Liver (tissue), 9 donors: Measurements from ENCODE around the gene COL27A1. TPM values are rescaled to one million over a fixed set of nuclear protein-coding genes. Genes with fewer than 3 reads are reported as not detected.

Source experiments
- DNase-seq: peaks from one replicate; pipeline ENCODE4 v3.0.0-alpha.2; 2017; ENCODE audit warnings: low spot score
- H3K27ac ChIP-seq, 2 donors: one replicate each; pipeline ENCODE4 v1.7.0; 2013; ENCODE audit warnings: inconsistent platforms in 2 of 2, low read length in 2 of 2, control low read depth in 1 of 2, low read depth in 1 of 2, mild to moderate bottlenecking in 1 of 2
- H3K27me3 ChIP-seq, 4 donors: one replicate each; pipeline versions ENCODE4 v1.6.1 to v1.7.0; 2013; ENCODE audit warnings: low read length in 3 of 4, inconsistent platforms in 1 of 4, mild to moderate bottlenecking in 1 of 4, moderate library complexity in 1 of 4; ENCODE audit not compliant: control insufficient read depth in 4 of 4, insufficient read depth in 4 of 4
- H3K36me3 ChIP-seq, 4 donors: one replicate each; pipeline versions ENCODE4 v1.6.1 to v1.7.0; 2013; ENCODE audit warnings: low read length in 3 of 4, mild to moderate bottlenecking in 3 of 4, low read depth in 1 of 4, moderate library complexity in 1 of 4; ENCODE audit not compliant: control insufficient read depth in 4 of 4, insufficient read depth in 3 of 4
- H3K4me1 ChIP-seq, 4 donors: one replicate each; pipeline versions ENCODE4 v1.6.1 to v1.7.0; 2013; ENCODE audit warnings: low read length in 3 of 4, mild to moderate bottlenecking in 3 of 4, moderate library complexity in 1 of 4; ENCODE audit not compliant: control insufficient read depth in 4 of 4, insufficient read depth in 4 of 4
- H3K4me3 ChIP-seq, 3 donors: one replicate each; pipeline versions ENCODE4 v1.6.1 to v1.7.0; 2013; ENCODE audit warnings: low read length in 3 of 3, control low read depth in 1 of 3, low read depth in 1 of 3, mild to moderate bottlenecking in 1 of 3
- H3K9ac ChIP-seq, 2 donors: one replicate each; pipeline ENCODE4 v1.7.0; 2013; ENCODE audit warnings: low read length in 2 of 2, mild to moderate bottlenecking in 2 of 2, moderate library complexity in 2 of 2, control low read depth in 1 of 2, low read depth in 1 of 2
- H3K9me3 ChIP-seq, 4 donors: one replicate each; pipeline versions ENCODE4 v1.6.1 to v1.7.0; 2013; ENCODE audit warnings: low read length in 3 of 4; ENCODE audit not compliant: control insufficient read depth in 4 of 4
- EGR1 ChIP-seq, 2 donors: IDR thresholded peaks; 2 replicates each; pipeline ENCODE4 v1.6.1; 2016 to 2018; ENCODE audit warnings: antibody characterized with exemption in 2 of 2, low read depth in 2 of 2
- FOXA1 ChIP-seq: IDR thresholded peaks from 2 replicates; pipeline ENCODE4 v1.6.1; 2016; ENCODE audit warnings: antibody characterized with exemption
- FOXA2 ChIP-seq: IDR thresholded peaks from 2 replicates; pipeline ENCODE4 v1.6.1; 2016; ENCODE audit warnings: antibody characterized with exemption
- GABPA ChIP-seq, 2 donors: IDR thresholded peaks in 1 of 2; conservative IDR thresholded peaks in 1 of 2; 2 replicates each; pipeline ENCODE4 v1.6.1; 2016; ENCODE audit warnings: antibody characterized with exemption in 2 of 2, mild to moderate bottlenecking in 1 of 2, moderate library complexity in 1 of 2
- HNF4A ChIP-seq, 2 donors: conservative IDR thresholded peaks; 2 replicates each; pipeline ENCODE4 v1.6.1; 2016; ENCODE audit warnings: antibody characterized with exemption in 2 of 2, mild to moderate bottlenecking in 2 of 2
- HNF4G ChIP-seq: IDR thresholded peaks from 2 replicates; pipeline ENCODE4 v1.6.1; 2016; ENCODE audit warnings: antibody characterized with exemption
- JUND ChIP-seq, 2 donors: IDR thresholded peaks; 2 replicates each; pipeline ENCODE4 v1.6.1; 2016; ENCODE audit warnings: antibody characterized with exemption in 2 of 2
- NR2F2 ChIP-seq: IDR thresholded peaks from 2 replicates; pipeline ENCODE4 v1.6.1; 2016; ENCODE audit warnings: antibody characterized with exemption
- RAD21 ChIP-seq, 2 donors: IDR thresholded peaks; 2 replicates each; pipeline ENCODE4 v1.6.1; 2016; ENCODE audit warnings: antibody characterized with exemption in 2 of 2, mild to moderate bottlenecking in 2 of 2
- REST ChIP-seq: IDR thresholded peaks from 2 replicates; pipeline ENCODE4 v1.6.1; 2016; ENCODE audit warnings: antibody characterized with exemption, mild to moderate bottlenecking
- RXRA ChIP-seq, 2 donors: IDR thresholded peaks; 2 replicates each; pipeline ENCODE4 v1.6.1; 2017 to 2018; ENCODE audit warnings: antibody characterized with exemption in 2 of 2, mild to moderate bottlenecking in 1 of 2
- SP1 ChIP-seq: IDR thresholded peaks from 2 replicates; pipeline ENCODE4 v1.6.1; 2018; ENCODE audit warnings: antibody characterized with exemption, mild to moderate bottlenecking
- TAF1 ChIP-seq: conservative IDR thresholded peaks from 2 replicates; pipeline ENCODE4 v1.6.1; 2016; ENCODE audit warnings: antibody characterized with exemption, mild to moderate bottlenecking
- YY1 ChIP-seq: IDR thresholded peaks from 2 replicates; pipeline ENCODE4 v1.6.1; 2016; ENCODE audit warnings: antibody characterized with exemption, mild to moderate bottlenecking
- WGBS: extraction: QIAGEN DNeasy Blood & Tissue Kit; methylation state at CpG from one replicate; pipeline ENCODE4 v1.1.7; 2013; 5-methylcytosine and 5-hydroxymethylcytosine counted together
- polyA plus RNA-seq, 2 donors: library from polyadenylated mRNA; stranded (reverse) in 1 of 2; unstranded in 1 of 2; fragments of 200-250 nt in 1 of 2; fragments of >200 nt in 1 of 2; fragmentation: Nextera tagmentation in 1 of 2; extraction: Ambion mirVana in 1 of 2; gene quantifications; one replicate each; pipeline versions ENCODE4 v1.2.1 to v1.2.3, GENCODE V29; 2013 to 2015
- total RNA-seq, 2 donors: library from RNA; depleted of rRNA; stranded (reverse); fragments of >200 nt; gene quantifications; one replicate each; pipeline ENCODE4 v1.2.3, GENCODE V29; 2014
- TF ChIP-seq, protein P1 (sequence below): fragments of 150-350 bp; IDR thresholded peaks from 2 replicates; pipeline ENCODE4 v1.5.1; 2017; ENCODE audit warnings: improper control_type of control experiment, low read depth, low read length; ENCODE audit not compliant: missing input control
- TF ChIP-seq, protein P2 (sequence below): IDR thresholded peaks from 2 replicates; pipeline ENCODE4 v1.6.1; 2016; ENCODE audit warnings: antibody characterized with exemption
- TF ChIP-seq, protein P3 (sequence below): IDR thresholded peaks from 2 replicates; pipeline ENCODE4 v1.6.1; 2016; ENCODE audit warnings: antibody characterized with exemption
- donor health status: healthy.
- donor health status: healthy.
- donor health status: healthy.
- donor health status: healthy.
- donor health status: healthy.

Gene COL27A1
- total and polyA plus RNA-seq, 4 donors: 7.0 to 20.4 (median 12.0) TPM

DNA sequence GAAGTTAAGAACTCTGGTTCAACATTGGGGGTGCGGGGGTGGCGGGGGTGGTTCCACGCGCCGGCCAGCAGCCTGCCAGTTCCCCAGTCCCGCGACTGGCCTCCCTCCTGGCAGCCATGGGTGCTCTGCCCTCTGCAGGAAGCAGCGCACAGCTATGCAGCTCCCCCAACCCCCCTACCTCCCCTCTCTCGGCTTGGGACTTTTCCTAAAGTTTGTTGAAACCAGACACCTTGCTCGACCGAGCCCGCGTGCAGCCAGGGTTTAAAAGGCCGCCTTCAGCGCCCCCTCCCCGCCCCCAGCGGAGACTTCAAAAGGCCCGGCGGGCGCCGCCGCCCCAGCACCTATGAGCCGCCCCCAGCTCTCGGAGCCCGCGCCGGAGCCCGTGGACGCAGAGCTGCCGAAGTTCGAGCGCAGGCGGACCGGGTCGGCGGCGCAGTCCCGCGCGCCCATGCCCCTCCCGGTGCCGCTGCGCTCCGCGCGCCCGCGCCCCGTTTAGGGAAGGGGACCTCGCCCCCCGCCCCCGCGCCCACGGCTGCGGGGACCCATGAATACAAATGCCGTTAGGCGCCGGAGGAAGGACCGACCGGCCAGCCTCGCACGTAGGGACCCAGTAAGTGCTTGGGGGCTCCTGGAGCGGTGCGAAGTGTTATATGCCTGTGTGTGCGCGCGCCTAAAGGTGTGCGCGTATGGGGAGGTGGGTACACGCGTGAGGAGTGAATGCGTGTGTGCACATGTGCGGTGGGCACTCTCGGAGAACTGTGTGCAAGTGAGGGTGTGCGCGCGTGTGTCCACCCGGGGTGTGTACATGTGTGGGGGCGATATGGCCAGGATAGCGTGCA, 1.4 kb upstream of the COL27A1 start:
- Histone ChIP-seq H3K36me3 (no peaks in the 10 kb centered on the region), H3K9me3 (no peaks in the 10 kb centered on the region), H3K9ac (no peak overlapping the region), H3K4me1 (peaks cover 6 to 52% (median 33%) of the 10 kb centered on the region in 4 donors), H3K4me3 (peak overlapping the region; percentile 15 to 82 (median 66)), H3K27ac (no peak overlapping the region), H3K27me3 (no peaks in the 10 kb centered on the region)
- TF ChIP-seq RXRA (IDR thresholded peaks at IDR 0.05) (no peak), RAD21 (IDR thresholded peaks at IDR 0.05) (peak; percentile 64 to 79), FOXA1 (no peak), HNF4A (conservative IDR thresholded peaks at IDR 0.05) (peak in 1 of 2 donors; percentile 25)
- TF ChIP-seq, protein P1, sequence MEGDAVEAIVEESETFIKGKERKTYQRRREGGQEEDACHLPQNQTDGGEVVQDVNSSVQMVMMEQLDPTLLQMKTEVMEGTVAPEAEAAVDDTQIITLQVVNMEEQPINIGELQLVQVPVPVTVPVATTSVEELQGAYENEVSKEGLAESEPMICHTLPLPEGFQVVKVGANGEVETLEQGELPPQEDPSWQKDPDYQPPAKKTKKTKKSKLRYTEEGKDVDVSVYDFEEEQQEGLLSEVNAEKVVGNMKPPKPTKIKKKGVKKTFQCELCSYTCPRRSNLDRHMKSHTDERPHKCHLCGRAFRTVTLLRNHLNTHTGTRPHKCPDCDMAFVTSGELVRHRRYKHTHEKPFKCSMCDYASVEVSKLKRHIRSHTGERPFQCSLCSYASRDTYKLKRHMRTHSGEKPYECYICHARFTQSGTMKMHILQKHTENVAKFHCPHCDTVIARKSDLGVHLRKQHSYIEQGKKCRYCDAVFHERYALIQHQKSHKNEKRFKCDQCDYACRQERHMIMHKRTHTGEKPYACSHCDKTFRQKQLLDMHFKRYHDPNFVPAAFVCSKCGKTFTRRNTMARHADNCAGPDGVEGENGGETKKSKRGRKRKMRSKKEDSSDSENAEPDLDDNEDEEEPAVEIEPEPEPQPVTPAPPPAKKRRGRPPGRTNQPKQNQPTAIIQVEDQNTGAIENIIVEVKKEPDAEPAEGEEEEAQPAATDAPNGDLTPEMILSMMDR: peak; percentile 38
- peak; percentile 65 for DNase-seq
- WGBS: 1% methylated on average over 80 of the region's 80 CpGs

DNA sequence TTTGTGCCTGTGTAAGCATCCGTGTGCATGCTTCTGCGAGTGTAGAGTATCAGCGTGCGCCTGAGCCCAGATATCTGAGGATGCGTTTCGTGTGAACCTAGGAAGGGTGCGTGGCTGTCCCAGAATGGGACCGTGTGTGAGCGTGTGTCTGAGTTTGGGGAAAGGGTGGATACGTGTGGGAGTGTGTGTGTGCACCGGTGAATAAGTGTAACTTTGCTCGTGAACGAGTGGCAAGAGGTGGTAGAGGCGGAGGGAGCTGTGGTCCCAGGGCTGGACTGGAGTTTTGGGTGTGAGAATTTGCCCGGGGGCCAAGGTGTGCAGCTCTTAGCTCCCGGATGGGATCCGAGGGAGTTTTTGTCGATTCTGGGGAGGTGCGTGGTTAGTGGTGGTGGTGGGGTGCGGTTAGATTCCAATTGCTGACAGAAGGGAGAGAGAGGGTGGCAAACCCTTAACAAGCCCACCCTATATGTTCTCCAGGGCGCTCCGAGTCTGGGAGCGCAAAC, 686 bp upstream of the COL27A1 start:
- no peaks in the 10 kb centered on the region for H3K9me3 ChIP-seq
- peak overlapping the region; percentile 15 to 82 (median 66) for H3K4me3 ChIP-seq
- no peak overlapping the region for H3K9ac ChIP-seq
- H3K27me3 ChIP-seq: no peaks in the 10 kb centered on the region
- 2% methylated on average over 23 of the region's 23 CpGs for WGBS
- TF ChIP-seq FOXA1 (no peak), JUND (IDR thresholded peaks at IDR 0.05) (no peak), NR2F2 (no peak), RXRA (IDR thresholded peaks at IDR 0.05) (no peak), REST (no peak), TAF1 (no peak), EGR1 (IDR thresholded peaks at IDR 0.05; ENCODE audit: low read depth in 2 of 2) (no peak), GABPA (IDR thresholded peaks at IDR 0.05 in 1 of 2, conservative IDR thresholded peaks at IDR 0.05 in 1 of 2) (no peak), HNF4A (conservative IDR thresholded peaks at IDR 0.05) (no peak), HNF4G (no peak), FOXA2 (no peak), RAD21 (IDR thresholded peaks at IDR 0.05) (no peak), SP1 (no peak), YY1 (no peak)
- TF ChIP-seq, protein P1: no peak
- TF ChIP-seq, protein P2, sequence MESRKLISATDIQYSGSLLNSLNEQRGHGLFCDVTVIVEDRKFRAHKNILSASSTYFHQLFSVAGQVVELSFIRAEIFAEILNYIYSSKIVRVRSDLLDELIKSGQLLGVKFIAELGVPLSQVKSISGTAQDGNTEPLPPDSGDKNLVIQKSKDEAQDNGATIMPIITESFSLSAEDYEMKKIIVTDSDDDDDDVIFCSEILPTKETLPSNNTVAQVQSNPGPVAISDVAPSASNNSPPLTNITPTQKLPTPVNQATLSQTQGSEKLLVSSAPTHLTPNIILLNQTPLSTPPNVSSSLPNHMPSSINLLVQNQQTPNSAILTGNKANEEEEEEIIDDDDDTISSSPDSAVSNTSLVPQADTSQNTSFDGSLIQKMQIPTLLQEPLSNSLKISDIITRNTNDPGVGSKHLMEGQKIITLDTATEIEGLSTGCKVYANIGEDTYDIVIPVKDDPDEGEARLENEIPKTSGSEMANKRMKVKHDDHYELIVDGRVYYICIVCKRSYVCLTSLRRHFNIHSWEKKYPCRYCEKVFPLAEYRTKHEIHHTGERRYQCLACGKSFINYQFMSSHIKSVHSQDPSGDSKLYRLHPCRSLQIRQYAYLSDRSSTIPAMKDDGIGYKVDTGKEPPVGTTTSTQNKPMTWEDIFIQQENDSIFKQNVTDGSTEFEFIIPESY: no peak
- TF ChIP-seq, protein P3, sequence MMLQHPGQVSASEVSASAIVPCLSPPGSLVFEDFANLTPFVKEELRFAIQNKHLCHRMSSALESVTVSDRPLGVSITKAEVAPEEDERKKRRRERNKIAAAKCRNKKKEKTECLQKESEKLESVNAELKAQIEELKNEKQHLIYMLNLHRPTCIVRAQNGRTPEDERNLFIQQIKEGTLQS: no peak
- H3K27ac ChIP-seq: no peak overlapping the region
- H3K36me3 ChIP-seq: no peaks in the 10 kb centered on the region
- peaks cover 8 to 59% (median 39%) of the 10 kb centered on the region in 4 donors for H3K4me1 ChIP-seq
- DNase-seq: no peak
